Measurements from ENCODE around the gene FBXW9. TPM values are rescaled to one million over a fixed set of nuclear protein-coding genes. Genes with fewer than 3 reads are reported as not detected.

The FBXW9 gene
- total RNA-seq, 6 donors from 2014 or later, result 6.5 to 13.7 (median 8.7) TPM

DNA sequence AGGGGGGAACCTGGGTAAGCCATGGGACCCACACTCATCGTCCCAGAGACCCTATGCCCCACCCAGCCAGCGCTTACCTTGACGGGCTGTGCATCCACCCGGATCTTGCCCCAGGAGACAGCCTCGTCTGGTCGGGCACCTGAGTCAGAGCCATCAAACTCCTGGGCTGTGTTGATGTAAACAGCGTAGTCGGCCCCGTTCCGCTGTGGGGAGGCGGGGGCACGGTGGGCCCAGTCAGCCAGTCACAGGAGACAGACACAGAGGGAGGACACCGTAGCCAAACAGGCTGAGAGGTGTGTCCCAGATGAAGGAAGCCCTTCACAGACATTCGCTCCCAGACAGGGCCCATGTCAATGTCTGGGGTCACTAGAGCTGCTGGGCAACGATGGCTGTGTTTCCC is 20.5 kb downstream of the FBXW9 start:
- Histone ChIP-seq H3K4me3 (no peak overlapping the region), H3K27ac (no peak overlapping the region), H3K27me3 (no peaks in the 10 kb centered on the region), H3K9me3 (no peaks in the 10 kb centered on the region), H3K4me1 (peaks cover 8 to 31% (median 13%) of the 10 kb centered on the region in 4 donors), H3K36me3 (peaks cover 33 to 82% (median 70%) of the 10 kb centered on the region in 4 donors)
- no peak for TF ChIP-seq POLR2AphosphoS5 (IDR thresholded peaks at IDR 0.05)
- no peak for TF ChIP-seq POLR2A (IDR thresholded peaks at IDR 0.05)
- TF ChIP-seq CTCF (IDR thresholded peaks at IDR 0.05), result no peak
- TF ChIP-seq EP300 (IDR thresholded peaks at IDR 0.05), result no peak
- 87% methylated on average over 15 of the region's 15 CpGs; no CpG with 5 or more reads in 1 of the 2 donors for WGBS, 2 donors
- no peak for DNase-seq
- ATAC-seq (ENCODE audit: low FRiP score in 2 of 2), result no peak

GRCh38 chr19:12675399-12675798 is 21.0 kb downstream of the FBXW9 start:
- no peak for DNase-seq
- WGBS, 2 donors, result 94 to 98% methylated on average over 10 of the region's 10 CpGs
- peaks cover 33 to 82% (median 70%) of the 10 kb centered on the region in 4 donors for H3K36me3 ChIP-seq
- no peak overlapping the region for H3K4me3 ChIP-seq
- ATAC-seq (ENCODE audit: low FRiP score in 2 of 2), result no peak
- no peaks in the 10 kb centered on the region for H3K9me3 ChIP-seq
- H3K4me1 ChIP-seq, result peaks cover 8 to 31% (median 12%) of the 10 kb centered on the region in 4 donors
- no peaks in the 10 kb centered on the region for H3K27me3 ChIP-seq
- H3K27ac ChIP-seq, result no peak overlapping the region
- no peak for TF ChIP-seq CTCF (IDR thresholded peaks at IDR 0.05)

DNA sequence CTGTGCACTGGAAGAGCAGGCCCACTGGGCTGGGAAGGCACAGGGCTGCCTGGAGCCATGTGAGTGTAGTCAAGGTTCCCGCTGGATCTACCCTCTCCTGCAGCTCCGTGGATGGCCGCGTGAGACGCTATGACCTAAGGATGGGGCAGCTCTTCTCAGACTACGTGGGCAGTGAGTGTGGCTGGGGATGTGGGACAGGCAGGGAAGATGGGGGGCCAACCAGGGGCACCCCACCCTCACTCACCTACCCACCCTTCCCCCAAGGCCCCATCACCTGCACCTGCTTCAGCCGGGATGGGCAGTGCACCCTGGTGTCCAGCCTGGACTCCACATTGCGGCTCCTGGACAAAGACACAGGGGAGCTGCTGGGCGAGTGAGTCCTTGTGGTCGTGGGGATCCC is 23.7 kb downstream of the FBXW9 start:
- Histone ChIP-seq H3K9me3 (no peaks in the 10 kb centered on the region), H3K4me1 (peaks cover 21 to 42% (median 24%) of the 10 kb centered on the region in 4 donors), H3K27ac (no peak overlapping the region), H3K36me3 (peaks cover 30 to 58% (median 48%) of the 10 kb centered on the region in 4 donors), H3K4me3 (no peak overlapping the region), H3K27me3 (no peaks in the 10 kb centered on the region)
- WGBS, 2 donors, result 92 to 94% methylated on average over 6 to 10 of the region's 10 CpGs
- TF ChIP-seq POLR2A (IDR thresholded peaks at IDR 0.05) (no peak), EP300 (IDR thresholded peaks at IDR 0.05) (no peak), POLR2AphosphoS5 (IDR thresholded peaks at IDR 0.05) (no peak), CTCF (IDR thresholded peaks at IDR 0.05) (no peak)
- ATAC-seq (ENCODE audit: low FRiP score in 2 of 2) (no peak), DNase-seq (no peak)

GRCh38 chr19:12670159-12670928 is 26.1 kb downstream of the FBXW9 start:
- ATAC-seq (ENCODE audit: low FRiP score in 2 of 2), result no peak
- DNase-seq, result no peak
- 55 to 57% methylated on average over 13 to 20 of the region's 26 CpGs for WGBS, 2 donors
- Histone ChIP-seq H3K27me3 (no peaks in the 10 kb centered on the region), H3K9me3 (no peaks in the 10 kb centered on the region), H3K4me1 (peaks cover 38 to 54% (median 39%) of the 10 kb centered on the region in 4 donors), H3K27ac (peak overlapping the region; percentile 93 to 97 (median 94)), H3K36me3 (peaks cover 15 to 34% (median 28%) of the 10 kb centered on the region in 4 donors), H3K4me3 (peak overlapping the region; percentile 54 to 98 (median 94))
- TF ChIP-seq POLR2AphosphoS5 (IDR thresholded peaks at IDR 0.05) (no peak), EP300 (IDR thresholded peaks at IDR 0.05) (no peak), POLR2A (IDR thresholded peaks at IDR 0.05) (no peak), CTCF (IDR thresholded peaks at IDR 0.05) (no peak)
